Fibroblast of lung (primary cell): ENCODE results near the gene CROCC. TPM values are rescaled to one million over a fixed set of nuclear protein-coding genes. Genes with fewer than 3 reads are reported as not detected.
A peak's percentile ranks its signal among the peaks of the same experiment; 100 is the strongest.
"Not testable (repeated sequence)": the region's sequence is repeated elsewhere in the genome, so short reads cannot be mapped to it uniquely, and the experiment has no call there.

Experiments used
- DNase-seq, 2 donors: peaks; one replicate each; pipeline versions ENCODE4 v3.0.0 to v3.0.0-alpha.2; 2010; ENCODE audit warnings: low read depth in 2 of 2
- H2AFZ ChIP-seq: 2 replicates; pipeline ENCODE4 v1.5.1; 2012; ENCODE audit warnings: low read length, control low read depth, inconsistent platforms
- H3K27ac ChIP-seq: 2 replicates; pipeline ENCODE4 v1.5.1; 2011; ENCODE audit warnings: low read length, control low read depth; ENCODE audit not compliant: insufficient read depth
- H3K27me3 ChIP-seq: 2 replicates; pipeline ENCODE4 v1.5.1; 2011; ENCODE audit warnings: mild to moderate bottlenecking, low read length; ENCODE audit not compliant: control insufficient read depth, insufficient read depth
- H3K36me3 ChIP-seq: 2 replicates; pipeline ENCODE4 v1.5.1; 2011; ENCODE audit warnings: low read length; ENCODE audit not compliant: control insufficient read depth, insufficient read depth
- H3K4me1 ChIP-seq: 2 replicates; pipeline ENCODE4 v1.5.1; 2011; ENCODE audit warnings: low read length; ENCODE audit not compliant: control insufficient read depth, insufficient read depth; ENCODE audit errors: extremely low read depth
- H3K4me2 ChIP-seq: 2 replicates; pipeline ENCODE4 v1.5.1; 2011; ENCODE audit warnings: low read length, control low read depth; ENCODE audit not compliant: insufficient read depth; ENCODE audit errors: extremely low read depth
- H3K4me3 ChIP-seq, 4 experiments: fragments of 200-600 bp in 1 of 4; sonication (generic) in 1 of 4; replicated peaks in 1 of 4; 2 replicates each; pipeline ENCODE4 v1.5.1; 2011 to 2016; ENCODE audit warnings: low read length in 4 of 4, low read depth in 3 of 4, mild to moderate bottlenecking in 3 of 4, control low read depth in 2 of 4, inconsistent platforms in 1 of 4, mixed read lengths in 1 of 4; ENCODE audit not compliant: insufficient read depth in 1 of 4; ENCODE audit errors: control extremely low read depth in 1 of 4
- H3K79me2 ChIP-seq: 2 replicates; pipeline ENCODE4 v1.5.1; 2012; ENCODE audit warnings: mild to moderate bottlenecking, low read length, inconsistent platforms; ENCODE audit not compliant: control insufficient read depth, insufficient read depth
- H3K9ac ChIP-seq: 2 replicates; pipeline ENCODE4 v1.5.1; 2011; ENCODE audit warnings: mild to moderate bottlenecking, low read length, control low read depth; ENCODE audit not compliant: insufficient read depth
- H3K9me3 ChIP-seq: 2 replicates; pipeline ENCODE4 v1.5.1; 2012; ENCODE audit warnings: low read depth, low read length; ENCODE audit not compliant: control insufficient read depth, insufficient read depth
- H4K20me1 ChIP-seq: 2 replicates; pipeline ENCODE4 v1.5.1; 2011; ENCODE audit warnings: low read length; ENCODE audit not compliant: control insufficient read depth, insufficient read depth; ENCODE audit errors: extremely low read depth
- CTCF ChIP-seq, 2 donors: IDR thresholded peaks in 1 of 2; conservative IDR thresholded peaks in 1 of 2; 1 replicate in 1 of 2; 2 replicates in 1 of 2; pipeline ENCODE4 v1.5.1; 2011 to 2012; ENCODE audit warnings: low read length in 2 of 2, control low read depth in 1 of 2, inconsistent platforms in 1 of 2, low read depth in 1 of 2, mild to moderate bottlenecking in 1 of 2
- EZH2 ChIP-seq: IDR thresholded peaks from 2 replicates; pipeline ENCODE4 v1.5.1; 2012; ENCODE audit warnings: low read length, control low read depth, mild to moderate bottlenecking; ENCODE audit errors: missing control alignments
- polyA plus RNA-seq, 2 donors: library from polyadenylated mRNA; depleted of rRNA in 1 of 2; stranded (reverse) in 1 of 2; unstranded in 1 of 2; fragments of >200 nt; gene quantifications; 2 replicates each; pipeline ENCODE4 v1.2.1, GENCODE V29; 2011 to 2012; ENCODE audit warnings: missing spikeins in 1 of 2
- total RNA-seq: library from RNA; depleted of rRNA; stranded (reverse); fragments of >200 nt; gene quantifications from 2 replicates; pipeline ENCODE4 v1.2.1, GENCODE V29; 2014

CROCC gene
- total and polyA plus RNA-seq, 2 donors (not counting 1 experiment from before 2014, with no cell fraction given), result 3.8 to 20.3 TPM

GRCh38 chr1:16905868-16906702, 15.6 kb upstream of the CROCC start:
- Histone ChIP-seq H4K20me1 (no peaks in the 10 kb centered on the region), H3K36me3 (no peaks in the 10 kb centered on the region), H3K27me3 (no peaks in the 10 kb centered on the region), H2AFZ (no peak overlapping the region), H3K4me2 (peak overlapping the region; percentile 52), H3K4me1 (peaks cover 11% of the 10 kb centered on the region), H3K79me2 (no peaks in the 10 kb centered on the region), H3K9ac (no peak overlapping the region), H3K27ac (peak overlapping the region; percentile 100), H3K9me3 (no peaks in the 10 kb centered on the region), H3K4me3 (no peak overlapping the region)
- peak in 1 of 2 donors; percentile 40 for DNase-seq
- TF ChIP-seq CTCF (conservative IDR thresholded peaks at IDR 0.05 in 1 of 2, IDR thresholded peaks at IDR 0.05 in 1 of 2; ENCODE audit: low read depth in 1 of 2, low read length in 2 of 2), result no peak

- Histone ChIP-seq H3K4me2 (no peak overlapping the region), H3K79me2 (no peaks in the 10 kb centered on the region), H3K27ac (no peak overlapping the region), H3K4me1 (peaks cover 11% of the 10 kb centered on the region), H4K20me1 (no peaks in the 10 kb centered on the region), H3K9ac (no peak overlapping the region), H3K36me3 (no peaks in the 10 kb centered on the region), H3K4me3 (no peak overlapping the region), H2AFZ (no peak overlapping the region), H3K27me3 (no peaks in the 10 kb centered on the region), H3K9me3 (no peaks in the 10 kb centered on the region)
- DNase-seq, result no peak
- TF ChIP-seq CTCF (conservative IDR thresholded peaks at IDR 0.05 in 1 of 2, IDR thresholded peaks at IDR 0.05 in 1 of 2; ENCODE audit: low read depth in 1 of 2, low read length in 2 of 2) (no peak), EZH2 (no peak)
Observed at GRCh38 chr1:16906873-16907272, 14.9 kb upstream of the CROCC start.

- Histone ChIP-seq H3K27ac (no peak overlapping the region), H3K4me1 (peaks cover 11% of the 10 kb centered on the region), H3K4me3 (no peak overlapping the region), H3K27me3 (no peaks in the 10 kb centered on the region), H3K9me3 (no peaks in the 10 kb centered on the region), H4K20me1 (no peaks in the 10 kb centered on the region), H3K79me2 (no peaks in the 10 kb centered on the region), H3K9ac (no peak overlapping the region), H3K36me3 (no peaks in the 10 kb centered on the region), H3K4me2 (no peak overlapping the region), H2AFZ (no peak overlapping the region)
- TF ChIP-seq CTCF (conservative IDR thresholded peaks at IDR 0.05 in 1 of 2, IDR thresholded peaks at IDR 0.05 in 1 of 2; ENCODE audit: low read depth in 1 of 2, low read length in 2 of 2), result no peak
- TF ChIP-seq EZH2, result no peak
- DNase-seq, result no peak
Observed at GRCh38 chr1:16907870-16908758, 13.6 kb upstream of the CROCC start.

GRCh38 chr1:16911851-16912721, 9.6 kb upstream of the CROCC start:
- not testable (repeated sequence) for H3K27ac ChIP-seq, H3K4me3 ChIP-seq, DNase-seq, H3K27me3 ChIP-seq, H4K20me1 ChIP-seq, H3K36me3 ChIP-seq, H2AFZ ChIP-seq, H3K4me2 ChIP-seq, H3K9me3 ChIP-seq, H3K4me1 ChIP-seq, H3K79me2 ChIP-seq, H3K9ac ChIP-seq
